Measurements from ENCODE around the gene FBN2. TPM values are rescaled to one million over a fixed set of nuclear protein-coding genes. Genes with fewer than 3 reads are reported as not detected.

FBN2 gene
- total and polyA plus RNA-seq, 12 donors: 2.2 to 237 (median 21.6) TPM

DNA sequence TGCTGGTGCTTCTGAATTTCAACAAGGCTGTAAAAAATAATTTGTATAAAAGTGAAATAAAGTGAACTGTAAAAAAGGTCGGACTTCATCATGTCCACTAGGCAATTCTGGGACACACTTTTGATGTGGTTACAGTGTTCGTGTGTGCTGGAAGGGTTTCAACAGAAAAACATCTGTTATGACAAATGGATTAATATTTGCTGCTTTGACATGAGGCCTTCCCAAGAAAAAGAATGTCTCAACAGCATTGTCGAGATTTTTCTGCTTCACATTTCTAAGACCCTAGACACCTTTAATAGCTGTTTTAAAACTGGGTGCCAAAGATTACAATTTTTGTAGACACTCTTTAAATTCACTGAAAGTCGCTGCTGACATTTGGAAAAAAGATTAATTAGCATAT, 237.9 kb downstream of the FBN2 start:
- Histone ChIP-seq H3K4me3 (no peak overlapping the region), H3K27ac (no peak overlapping the region), H3K27me3 (no peaks in the 10 kb centered on the region), H3K4me1 (replicated peaks in 1 of 2) (no peaks in the 10 kb centered on the region), H3K9me3 (replicated peaks in 1 of 3) (no peaks in the 10 kb centered on the region), H3K36me3 (replicated peaks in 1 of 2) (no peaks in the 10 kb centered on the region)
- TF ChIP-seq POLR2A (IDR thresholded peaks at IDR 0.05) (no peak), CTCF (IDR thresholded peaks at IDR 0.05) (no peak)
- intact Hi-C loops (cut with DNase I): no loop called here
- 64 to 77% (median 69%) methylated on average over 4 of the region's 4 CpGs for WGBS, 4 donors
- no peak for DNase-seq

DNA sequence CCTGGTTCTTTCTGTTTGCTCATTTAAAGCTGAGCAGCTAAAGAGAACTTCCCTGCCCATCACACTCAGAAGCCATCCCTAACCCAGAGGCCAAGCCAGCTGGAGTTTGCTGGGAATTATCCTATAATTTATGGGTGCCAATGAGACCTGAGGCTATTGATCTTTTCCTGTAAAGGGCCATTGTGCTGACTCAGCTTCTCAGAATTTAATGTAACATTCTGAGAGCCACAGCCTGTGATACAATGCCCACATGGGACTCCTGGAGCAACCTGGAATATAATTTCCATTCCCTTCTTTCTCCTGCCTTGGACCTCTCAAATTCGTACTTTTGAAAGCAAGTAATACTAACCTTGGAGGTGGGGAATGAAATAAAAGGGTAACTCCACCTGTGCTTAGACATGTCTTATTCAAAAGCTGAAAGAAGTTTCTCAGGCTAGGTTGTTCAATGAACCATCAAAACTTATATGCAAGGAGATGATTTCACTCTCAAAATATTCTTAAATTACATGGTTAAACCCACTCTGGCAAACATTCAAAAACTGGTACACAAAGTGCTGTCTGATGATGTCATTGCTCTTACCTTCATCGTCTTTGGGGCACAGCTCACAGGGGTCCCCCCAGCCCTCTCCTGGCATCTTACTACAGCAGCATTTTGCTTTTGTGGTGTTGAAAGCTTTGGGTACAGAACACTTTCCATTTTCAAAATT, 247.7 kb downstream of the FBN2 start:
- no peak for DNase-seq
- TF ChIP-seq CTCF (IDR thresholded peaks at IDR 0.05) (no peak), POLR2A (IDR thresholded peaks at IDR 0.05) (no peak)
- 63 to 80% (median 73%) methylated on average over 2 of the region's 2 CpGs for WGBS, 4 donors

DNA sequence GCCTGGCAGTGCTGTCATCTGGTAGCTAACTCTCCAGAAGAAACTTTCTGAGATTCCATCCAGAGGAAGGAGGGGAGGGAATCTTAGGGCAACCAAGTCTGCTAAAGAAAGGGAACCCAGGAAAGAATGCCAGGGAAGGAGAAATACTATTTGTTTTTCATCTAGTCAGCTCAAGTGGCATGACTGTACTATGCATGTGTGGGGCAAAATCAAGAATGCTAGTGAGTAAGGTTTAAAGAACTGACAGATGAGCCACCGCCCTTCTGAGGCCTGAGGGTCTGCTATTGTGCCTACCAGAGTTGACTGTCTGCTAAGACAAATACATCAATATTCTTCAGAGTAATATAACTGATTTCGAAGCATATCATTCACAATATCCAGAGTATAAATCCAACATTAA, 250.3 kb downstream of the FBN2 start:
- peaks cover 0 to 9% of the 10 kb centered on the region in 2 donors for H3K36me3 ChIP-seq (replicated peaks in 1 of 2)
- no peaks in the 10 kb centered on the region for H3K9me3 ChIP-seq (replicated peaks in 1 of 3)
- H3K4me1 ChIP-seq (replicated peaks in 1 of 2): no peaks in the 10 kb centered on the region
- intact Hi-C loops (cut with DNase I): no loop called here
- 93 to 97% (median 95%) methylated on average over 2 of the region's 2 CpGs for WGBS, 4 donors
- no peak for DNase-seq
- no peaks in the 10 kb centered on the region for H3K27me3 ChIP-seq
- no peak overlapping the region for H3K27ac ChIP-seq
- H3K4me3 ChIP-seq: no peak overlapping the region
- no peak for TF ChIP-seq POLR2A (IDR thresholded peaks at IDR 0.05)
- no peak for TF ChIP-seq CTCF (IDR thresholded peaks at IDR 0.05)

More for the DNA sequence above, 247.7 kb downstream of the FBN2 start:
- no peak overlapping the region for H3K4me3 ChIP-seq
- H3K27me3 ChIP-seq: no peaks in the 10 kb centered on the region
- H3K4me1 ChIP-seq (replicated peaks in 1 of 2): no peaks in the 10 kb centered on the region
- no peaks in the 10 kb centered on the region for H3K9me3 ChIP-seq (replicated peaks in 1 of 3)
- intact Hi-C loops (cut with DNase I): no loop called here
- no peak overlapping the region for H3K27ac ChIP-seq
- H3K36me3 ChIP-seq (replicated peaks in 1 of 2): peaks cover 0 to 9% of the 10 kb centered on the region in 2 donors

DNA sequence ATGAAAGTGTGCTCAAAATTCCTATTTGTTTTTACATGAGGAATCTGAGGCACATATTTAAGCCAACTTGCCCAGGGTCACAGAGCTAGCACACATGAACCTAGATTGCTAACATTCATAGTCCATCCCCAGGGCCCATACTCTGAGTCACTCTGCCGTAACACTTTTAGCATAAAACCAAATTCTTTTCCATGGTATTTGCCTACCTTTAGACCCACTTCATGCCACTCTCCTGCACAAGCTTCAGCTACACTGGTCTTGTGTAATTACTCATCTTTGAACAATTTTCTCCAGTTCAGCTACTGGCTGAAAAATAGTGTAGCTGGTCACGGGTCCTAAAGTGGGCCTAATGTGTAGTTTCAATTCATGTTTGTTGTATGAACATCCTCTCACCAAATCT, 253.8 kb downstream of the FBN2 start:
- Histone ChIP-seq H3K36me3 (replicated peaks in 1 of 2) (peaks cover 0 to 7% of the 10 kb centered on the region in 2 donors), H3K9me3 (replicated peaks in 1 of 3) (no peaks in the 10 kb centered on the region), H3K27me3 (no peaks in the 10 kb centered on the region), H3K4me3 (no peak overlapping the region), H3K4me1 (replicated peaks in 1 of 2) (no peaks in the 10 kb centered on the region), H3K27ac (no peak overlapping the region)
- TF ChIP-seq POLR2A (IDR thresholded peaks at IDR 0.05) (no peak), CTCF (IDR thresholded peaks at IDR 0.05) (no peak)
- intact Hi-C loops (cut with DNase I): no loop called here
- 92 to 97% (median 96%) methylated on average over 2 of the region's 2 CpGs for whole genome bisulfite sequencing, 4 donors
- DNase-seq: no peak
